ENCODE results near the gene BOD1L1.

GRCh38 chr4:13527192-13527980 is 100.1 kb downstream of the BOD1L1 start:
- TF ChIP-seq CTCF (IDR thresholded peaks at IDR 0.05; ENCODE audit: poor library complexity) (no peak), EZH2 (IDR thresholded peaks at IDR 0.05; ENCODE audit: borderline replicate concordance) (no peak)
